ENCODE measurements around the gene PTPRN2. TPM values are rescaled to one million over a fixed set of nuclear protein-coding genes. Genes with fewer than 3 reads are reported as not detected.
A peak's percentile ranks its signal among the peaks of the same experiment; 100 is the strongest.

The PTPRN2 gene
- total and polyA plus RNA-seq, 2 of the 8 experiments (the other 6 are each of a cell fraction or from before 2014, with no cell fraction given) = 2.6 to 4.5 TPM

DNA sequence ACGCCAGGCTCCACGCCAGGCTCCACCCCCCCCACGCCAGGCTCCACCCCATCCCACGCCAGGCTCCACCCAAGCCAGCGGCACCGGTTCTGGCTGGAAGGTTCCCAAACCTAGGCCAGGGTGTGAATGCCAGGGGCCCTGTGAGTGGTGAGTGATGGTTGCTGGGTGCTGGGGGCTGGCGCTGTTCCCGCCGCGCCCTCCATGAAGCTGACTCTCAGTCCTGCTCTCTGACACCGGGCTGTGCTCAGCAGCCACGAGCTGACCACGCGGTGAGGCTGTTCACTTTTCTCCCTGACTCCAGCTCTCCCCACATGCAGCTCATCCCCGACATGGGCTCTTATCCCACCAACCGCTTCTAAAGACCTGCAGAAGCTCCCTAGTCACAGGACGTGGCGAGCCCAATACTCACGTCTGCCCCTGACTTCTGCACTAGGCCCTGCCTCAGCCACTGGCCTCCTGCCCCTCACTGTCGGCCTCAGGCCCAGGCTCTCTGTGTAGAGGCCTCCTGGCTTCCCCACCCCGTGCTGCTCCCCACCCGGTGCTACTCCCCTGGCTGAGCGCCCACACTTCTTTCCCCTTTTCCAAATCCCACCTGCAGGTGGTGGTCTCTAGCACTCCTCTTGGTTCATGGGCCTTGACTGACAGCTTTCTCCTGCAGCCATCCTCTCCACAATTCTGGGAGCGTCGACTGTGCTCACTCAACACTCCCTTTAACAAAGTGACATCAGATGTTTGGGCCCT is 603.0 kb downstream of the PTPRN2 start:
- FAIRE-seq = no peak
- no peak overlapping the region for H2BK120ac ChIP-seq (replicated peaks; ENCODE audit: low read depth, low read length)
- peak overlapping the region; percentile 57; the same call in 1 of the 2 replicates for H2AK5ac ChIP-seq (ENCODE audit: low read depth, low read length)
- H3K27me3 ChIP-seq (replicated peaks in 1 of 4; ENCODE audit: control insufficient read depth in 3 of 4, extremely low read depth in 1 of 4, insufficient read depth in 3 of 4, low read length in 3 of 4) = no peaks in the 10 kb centered on the region; a peak in 2 of 7 replicates
- CTCF ChIA-PET (ENCODE audit: partially characterized antibody) = interaction anchor here (1.3 kb wide), 2 partner anchors 18 to 72 kb away, joined by 3 to 4 read pairs; no protein-coding TSS in a partner anchor
- no peak for DNase-seq (ENCODE audit: low read depth in 1 of 2, low spot score in 2 of 2)
- H2BK15ac ChIP-seq (ENCODE audit: low read length) = no peak overlapping the region
- H4K20me1 ChIP-seq (replicated peaks in 1 of 2; ENCODE audit: control insufficient read depth in 1 of 2, insufficient read depth in 2 of 2, low read length in 2 of 2) = no peaks in the 10 kb centered on the region
- H3K23ac ChIP-seq (ENCODE audit: insufficient read length) = no peak overlapping the region
- no peak overlapping the region for H3K14ac ChIP-seq (ENCODE audit: insufficient read length)
- H3K18ac ChIP-seq (ENCODE audit: extremely low read depth, low read length) = no peak overlapping the region
- no peak overlapping the region; the same call in 1 of the 2 replicates for H2BK12ac ChIP-seq (ENCODE audit: low read depth, low read length)
- H4K8ac ChIP-seq (ENCODE audit: extremely low read depth, insufficient read depth, low read length) = no peak overlapping the region
- WGBS, 2 experiments (ENCODE audit: extremely low coverage in 1 of 2, insufficient coverage in 1 of 2, insufficient read length in 1 of 2, insufficient replicate concordance in 2 of 2, low coverage in 1 of 2, low lambda C conversion rate in 2 of 2, missing lambda C conversion rate in 1 of 2) = 86% methylated on average over 22 of the region's 25 CpGs; no CpG with 5 or more reads in 1 of the 2 experiments
- POLR2A ChIA-PET (ENCODE audit: partially characterized antibody) = no interaction called here
- H3K4ac ChIP-seq (replicated peaks; ENCODE audit: insufficient read length, low read depth, low read length) = no peak overlapping the region
- no peak overlapping the region for H4K5ac ChIP-seq (ENCODE audit: insufficient read length, low read depth, low read length)
- H3K79me1 ChIP-seq (ENCODE audit: low read depth, low read length) = no peaks in the 10 kb centered on the region
- peaks cover 0 to 13% (median 5%) of the 10 kb centered on the region in 4 experiments; a peak in 6 of 7 replicates for H3K4me1 ChIP-seq (replicated peaks in 1 of 4; ENCODE audit: control insufficient read depth in 3 of 4, insufficient read depth in 4 of 4, low read length in 3 of 4)
- H2BK5ac ChIP-seq (ENCODE audit: low read depth, low read length) = no peak overlapping the region
- H3K27ac ChIP-seq (ENCODE audit: low read depth, low read length) = no peak overlapping the region
- no peak overlapping the region for H3K4me3 ChIP-seq (ENCODE audit: extremely low read depth in 1 of 4, insufficient read depth in 2 of 4, low read depth in 3 of 4, low read length in 4 of 4)
- no peaks in the 10 kb centered on the region for H3K36me3 ChIP-seq (ENCODE audit: control insufficient read depth in 2 of 4, insufficient read depth in 4 of 4, low read length in 3 of 4)
- H3K9me3 ChIP-seq (ENCODE audit: insufficient read depth in 2 of 2, low read depth in 1 of 2, low read length in 1 of 2) = peaks cover 0 to 3% of the 10 kb centered on the region in 2 experiments; a peak in 1 of 4 replicates
- no peaks in the 10 kb centered on the region for H3K23me2 ChIP-seq (ENCODE audit: low read depth, low read length)
- no peak overlapping the region for H2AFZ ChIP-seq (ENCODE audit: low read length)
- H3K56ac ChIP-seq (replicated peaks; ENCODE audit: insufficient read length, low read depth, low read length) = no peak overlapping the region
- H3K79me2 ChIP-seq (ENCODE audit: control insufficient read depth in 1 of 2, insufficient read depth in 2 of 2, low read length in 2 of 2) = no peaks in the 10 kb centered on the region
- no peak overlapping the region for H3K9ac ChIP-seq (replicated peaks in 1 of 4; ENCODE audit: extremely low read depth in 1 of 4, low read depth in 3 of 4, low read length in 3 of 4)
- no peak overlapping the region for H4K91ac ChIP-seq (replicated peaks; ENCODE audit: insufficient read length, low read length)
- H2BK20ac ChIP-seq (ENCODE audit: low read length) = no peak overlapping the region
- H3K4me2 ChIP-seq (ENCODE audit: insufficient read depth in 1 of 2, low read depth in 2 of 2, low read length in 2 of 2) = no peak overlapping the region
- TF ChIP-seq RAD21 (IDR thresholded peaks at IDR 0.05 in 1 of 2, conservative IDR thresholded peaks at IDR 0.05 in 1 of 2; ENCODE audit: low read depth in 2 of 2, low read length in 2 of 2) (0 out of 4 replicates have a peak, but pooled peaks of 1 of the 2 experiments have one; percentile 23), SP4 (IDR thresholded peaks at IDR 0.05; ENCODE audit: low read length) (no peak), CTBP2 (IDR thresholded peaks at IDR 0.05; ENCODE audit: borderline replicate concordance, insufficient read depth, insufficient read length, low read length) (no peak)

Data from H1 (cell line).